Measurements from ENCODE around the gene MCRIP2. TPM values are rescaled to one million over a fixed set of nuclear protein-coding genes. Genes with fewer than 3 reads are reported as not detected.

MCRIP2 gene
- total and polyA plus RNA-seq, 9 donors = 0.98 to 42.3 (median 31.2) TPM

GRCh38 chr16:633336-634050 is 8.1 kb upstream of the MCRIP2 start:
- intact Hi-C loops (cut with DNase I) = loop anchor here in 1 of 4 donors (10.0 kb wide), 1 partner anchor 1331 kb away; the partner anchor contains the start of genes RNF151 and RPS2
- no peaks in the 10 kb centered on the region for H3K9me3 ChIP-seq
- H3K27me3 ChIP-seq = no peaks in the 10 kb centered on the region
- 94 to 96% (median 95%) methylated on average over 47 to 74 of the region's 74 CpGs for WGBS, 3 donors
- TF ChIP-seq, protein P1, sequence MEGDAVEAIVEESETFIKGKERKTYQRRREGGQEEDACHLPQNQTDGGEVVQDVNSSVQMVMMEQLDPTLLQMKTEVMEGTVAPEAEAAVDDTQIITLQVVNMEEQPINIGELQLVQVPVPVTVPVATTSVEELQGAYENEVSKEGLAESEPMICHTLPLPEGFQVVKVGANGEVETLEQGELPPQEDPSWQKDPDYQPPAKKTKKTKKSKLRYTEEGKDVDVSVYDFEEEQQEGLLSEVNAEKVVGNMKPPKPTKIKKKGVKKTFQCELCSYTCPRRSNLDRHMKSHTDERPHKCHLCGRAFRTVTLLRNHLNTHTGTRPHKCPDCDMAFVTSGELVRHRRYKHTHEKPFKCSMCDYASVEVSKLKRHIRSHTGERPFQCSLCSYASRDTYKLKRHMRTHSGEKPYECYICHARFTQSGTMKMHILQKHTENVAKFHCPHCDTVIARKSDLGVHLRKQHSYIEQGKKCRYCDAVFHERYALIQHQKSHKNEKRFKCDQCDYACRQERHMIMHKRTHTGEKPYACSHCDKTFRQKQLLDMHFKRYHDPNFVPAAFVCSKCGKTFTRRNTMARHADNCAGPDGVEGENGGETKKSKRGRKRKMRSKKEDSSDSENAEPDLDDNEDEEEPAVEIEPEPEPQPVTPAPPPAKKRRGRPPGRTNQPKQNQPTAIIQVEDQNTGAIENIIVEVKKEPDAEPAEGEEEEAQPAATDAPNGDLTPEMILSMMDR (IDR thresholded peaks at IDR 0.05) = no peak
- no peak for TF ChIP-seq EP300 (IDR thresholded peaks at IDR 0.05)
- no peak for TF ChIP-seq POLR2A (IDR thresholded peaks at IDR 0.05)
- peak; percentile 23 to 51 (median 44) for DNase-seq
- H3K4me1 ChIP-seq (ENCODE audit: insufficient read depth) = peaks cover 24% of the 10 kb centered on the region
- H3K4me3 ChIP-seq = no peak overlapping the region
- no peak overlapping the region for H3K27ac ChIP-seq
- no peaks in the 10 kb centered on the region for H3K36me3 ChIP-seq

DNA sequence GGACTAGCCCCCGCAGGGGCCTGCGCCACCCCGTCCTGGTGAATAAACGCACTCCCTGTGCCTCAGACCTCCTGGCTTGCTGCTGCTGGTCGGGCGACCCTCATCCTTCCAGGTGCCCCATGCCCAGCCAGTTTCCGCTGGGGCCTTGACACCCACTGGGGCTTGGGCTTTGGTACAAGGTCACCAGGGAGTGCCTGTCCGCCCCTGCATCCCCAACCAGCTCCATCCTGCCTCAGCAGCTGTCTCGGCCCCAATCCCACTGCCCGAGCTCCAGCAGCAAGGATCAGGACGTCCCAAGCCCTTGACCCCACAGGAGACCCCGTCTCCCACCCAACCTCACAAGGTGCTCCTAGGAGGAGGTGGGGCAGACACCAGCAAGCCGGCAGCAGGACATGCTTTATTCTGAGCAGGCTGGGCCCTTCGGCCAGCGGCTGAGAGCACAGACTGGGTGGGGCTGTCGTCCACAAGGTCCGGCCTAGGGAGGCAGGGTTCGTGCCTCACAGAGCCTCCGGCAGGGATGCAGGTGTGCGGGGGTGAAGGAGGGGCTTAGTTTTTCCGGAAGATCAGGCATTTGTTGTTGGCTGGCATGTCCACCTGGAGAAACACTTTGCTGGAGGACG is 7.5 kb upstream of the MCRIP2 start:
- WGBS, 3 donors = 78 to 87% (median 86%) methylated on average over 19 to 22 of the region's 22 CpGs
- Histone ChIP-seq H3K9me3 (no peaks in the 10 kb centered on the region), H3K36me3 (no peaks in the 10 kb centered on the region), H3K4me1 (ENCODE audit: insufficient read depth) (peaks cover 24% of the 10 kb centered on the region), H3K27me3 (no peaks in the 10 kb centered on the region), H3K4me3 (no peak overlapping the region), H3K27ac (no peak overlapping the region)
- intact Hi-C loops (cut with DNase I) = loop anchor here in 1 of 4 donors (10.0 kb wide), 1 partner anchor 1331 kb away; the partner anchor contains the start of genes RNF151 and RPS2
- DNase-seq = peak in 4 of 5 donors; percentile 17 to 44 (median 40)
- TF ChIP-seq POLR2A (IDR thresholded peaks at IDR 0.05) (no peak), EP300 (IDR thresholded peaks at IDR 0.05) (no peak)
- TF ChIP-seq, protein P1 (IDR thresholded peaks at IDR 0.05) = no peak

- no peaks in the 10 kb centered on the region for H3K27me3 ChIP-seq
- 75 to 82% (median 79%) methylated on average over 7 of the region's 7 CpGs for WGBS, 3 donors
- no peaks in the 10 kb centered on the region for H3K36me3 ChIP-seq
- DNase-seq = peak in 3 of 5 donors; percentile 27 to 54 (median 47)
- H3K4me3 ChIP-seq = peak overlapping the region; percentile 88
- H3K27ac ChIP-seq = no peak overlapping the region
- TF ChIP-seq, protein P1 (IDR thresholded peaks at IDR 0.05) = no peak
- no peak for TF ChIP-seq POLR2A (IDR thresholded peaks at IDR 0.05)
- no peak for TF ChIP-seq EP300 (IDR thresholded peaks at IDR 0.05)
- intact Hi-C loops (cut with DNase I) = loop anchor here in 1 of 4 donors (5.0 to 10.0 kb wide), 2 partner anchors 43 to 1330 kb away; partner anchors contain the start of genes RAB40C, RNF151 and RPS2
- H3K9me3 ChIP-seq = no peaks in the 10 kb centered on the region
- H3K4me1 ChIP-seq (ENCODE audit: insufficient read depth) = peaks cover 21% of the 10 kb centered on the region
Measured at GRCh38 chr16:634996-635395, 6.6 kb upstream of the MCRIP2 start.

DNA sequence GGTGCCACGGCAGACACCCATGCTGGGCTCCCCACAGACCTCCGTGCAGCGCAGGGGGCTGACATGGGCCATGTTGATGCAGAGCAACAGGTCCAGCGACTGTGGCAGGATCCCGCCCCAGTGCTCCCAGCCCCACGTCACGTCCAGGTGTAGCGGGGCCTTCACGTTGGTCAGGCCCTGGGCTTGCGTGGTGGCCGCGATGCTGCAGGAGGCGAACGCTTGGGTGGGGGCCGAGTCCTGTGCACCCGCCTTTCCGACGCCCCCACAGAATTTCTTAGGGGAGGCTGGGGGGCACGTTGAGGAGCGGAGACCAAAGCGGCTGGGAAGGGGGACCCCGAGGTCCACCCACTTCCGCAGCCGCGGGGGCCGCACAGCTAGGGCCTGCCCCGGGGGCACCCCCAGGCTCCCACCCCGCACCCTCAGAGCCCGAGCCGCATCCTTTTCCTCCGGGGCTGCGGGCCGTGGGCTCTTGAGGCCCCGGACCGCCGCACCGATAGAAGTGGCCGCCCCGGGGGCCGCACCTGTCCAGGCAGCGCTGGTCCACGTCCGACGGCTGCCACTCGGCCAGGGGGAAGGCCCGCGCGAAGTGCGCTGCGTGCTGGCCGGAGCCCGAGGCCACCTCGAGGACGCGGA is 5.9 kb upstream of the MCRIP2 start:
- Histone ChIP-seq H3K4me3 (peak overlapping the region; percentile 88), H3K27ac (peak overlapping the region in 1 of 2 donors; percentile 96), H3K27me3 (no peaks in the 10 kb centered on the region), H3K4me1 (ENCODE audit: insufficient read depth) (peaks cover 14% of the 10 kb centered on the region), H3K9me3 (no peaks in the 10 kb centered on the region), H3K36me3 (no peaks in the 10 kb centered on the region)
- intact Hi-C loops (cut with DNase I) = loop anchor here in 1 of 4 donors (5.0 to 10.0 kb wide), 2 partner anchors 43 to 1329 kb away; partner anchors contain the start of genes RAB40C, RNF151 and RPS2
- WGBS, 3 donors = 2 to 5% (median 2%) methylated on average over 28 to 55 of the region's 55 CpGs
- peak in 2 of 5 donors; percentile 34 to 64 for DNase-seq
- TF ChIP-seq, protein P1 (IDR thresholded peaks at IDR 0.05) = no peak
- TF ChIP-seq POLR2A (IDR thresholded peaks at IDR 0.05) = no peak
- no peak for TF ChIP-seq EP300 (IDR thresholded peaks at IDR 0.05)
